HG03571 (cell line): ENCODE results near the gene C20orf96.

ENCODE experiments used
- ATAC-seq: cut with Tn5 transposase; IDR thresholded peaks from one replicate; pipeline ENCODE4 v1.9.1; 2021; ENCODE audit not compliant: unreplicated experiment

C20orf96 gene

GRCh38 chr20:312067-312466 is 21.5 kb upstream of the C20orf96 start:
- no peak for ATAC-seq

- ATAC-seq: no peak
These were observed 21.1 kb upstream of the C20orf96 start for GRCh38 chr20:311609-312008.

GRCh38 chr20:310645-311044 is 20.1 kb upstream of the C20orf96 start:
- ATAC-seq: no peak

- peak; percentile 97 for ATAC-seq
These were observed 19.5 kb upstream of the C20orf96 start for GRCh38 chr20:309841-310644.

GRCh38 chr20:309306-309840 is 18.8 kb upstream of the C20orf96 start:
- ATAC-seq: no peak

GRCh38 chr20:308427-309038 is 18.0 kb upstream of the C20orf96 start:
- ATAC-seq: no peak

- no peak for ATAC-seq
These were observed 15.2 kb upstream of the C20orf96 start for GRCh38 chr20:305745-306144.

- no peak for ATAC-seq
These were observed 11.6 kb upstream of the C20orf96 start for GRCh38 chr20:301886-302848.

GRCh38 chr20:300345-300990 is 9.9 kb upstream of the C20orf96 start:
- no peak for ATAC-seq

- ATAC-seq: no peak
These were observed 8.3 kb upstream of the C20orf96 start for GRCh38 chr20:298776-299391.

- peak; percentile 32 for ATAC-seq
These were observed 7.6 kb upstream of the C20orf96 start for GRCh38 chr20:297925-298775.

- peak; percentile 72 for ATAC-seq
These were observed 6.8 kb upstream of the C20orf96 start, which contains the start of gene ZCCHC3 for GRCh38 chr20:297098-297924. ZCCHC3 (plus strand) TSS chr20:297570; CDS start chr20:297587, 17 bp downstream.

GRCh38 chr20:295804-296203 is 5.3 kb upstream of the C20orf96 start:
- no peak for ATAC-seq

- ATAC-seq: no peak
These were observed 4.1 kb upstream of the C20orf96 start for GRCh38 chr20:294602-295001.

GRCh38 chr20:289693-290083 is 862 bp downstream of the C20orf96 start:
- no peak for ATAC-seq

- no peak for ATAC-seq
These were observed 1.4 kb downstream of the C20orf96 start for GRCh38 chr20:288956-289692.

- no peak for ATAC-seq
These were observed 4.0 kb downstream of the C20orf96 start for GRCh38 chr20:286508-286907.

- no peak for ATAC-seq
These were observed 6.4 kb downstream of the C20orf96 start for GRCh38 chr20:284172-284571.
